GM21529 (cell line): ENCODE measurements around the gene HORMAD2.

Source experiments
- ATAC-seq: cut with Tn5 transposase; IDR thresholded peaks from one replicate; pipeline ENCODE4 v1.9.1; 2021; ENCODE audit not compliant: unreplicated experiment

HORMAD2 gene

GRCh38 chr22:30079952-30080533, at the start of gene HORMAD2:
TSS of gene HORMAD2 (plus strand) at chr22:30080464. CDS start at chr22:30093953, 13,489 bp downstream.
- no peak for ATAC-seq

GRCh38 chr22:30031328-30031727, 48.9 kb upstream of the HORMAD2 start:
- ATAC-seq, result no peak

DNA sequence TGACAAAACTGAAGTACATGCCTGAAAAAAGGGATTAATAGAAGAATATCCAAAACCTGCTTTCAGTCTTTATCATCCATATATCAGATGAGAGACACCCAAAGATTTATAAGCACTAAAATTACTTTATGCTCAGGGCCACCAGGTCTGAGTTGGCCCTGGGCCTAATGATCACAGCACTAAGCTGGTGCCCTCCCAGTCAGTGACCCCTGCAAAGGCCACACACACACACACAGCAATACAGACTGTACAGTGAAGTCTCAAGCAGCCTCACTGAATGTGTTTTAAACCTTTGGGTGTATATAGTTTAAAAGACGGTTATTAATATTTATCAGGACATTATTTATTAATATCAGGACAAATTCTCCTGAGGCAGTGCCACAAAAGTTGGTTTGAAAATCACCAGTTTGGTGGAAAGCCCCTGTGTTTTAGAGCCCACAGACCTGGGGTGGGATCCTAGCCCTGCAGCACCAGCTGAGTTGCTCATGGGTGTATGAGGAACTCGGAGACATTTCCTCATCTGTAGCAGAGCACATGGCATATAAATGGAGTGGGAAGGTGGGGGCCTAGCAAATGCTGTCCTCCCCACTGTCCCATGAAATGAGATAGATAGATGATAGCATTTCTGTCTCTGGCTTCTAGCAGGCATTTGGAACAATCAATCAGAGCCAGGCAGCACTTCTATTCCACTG, 48.4 kb upstream of the HORMAD2 start:
- no peak for ATAC-seq

DNA sequence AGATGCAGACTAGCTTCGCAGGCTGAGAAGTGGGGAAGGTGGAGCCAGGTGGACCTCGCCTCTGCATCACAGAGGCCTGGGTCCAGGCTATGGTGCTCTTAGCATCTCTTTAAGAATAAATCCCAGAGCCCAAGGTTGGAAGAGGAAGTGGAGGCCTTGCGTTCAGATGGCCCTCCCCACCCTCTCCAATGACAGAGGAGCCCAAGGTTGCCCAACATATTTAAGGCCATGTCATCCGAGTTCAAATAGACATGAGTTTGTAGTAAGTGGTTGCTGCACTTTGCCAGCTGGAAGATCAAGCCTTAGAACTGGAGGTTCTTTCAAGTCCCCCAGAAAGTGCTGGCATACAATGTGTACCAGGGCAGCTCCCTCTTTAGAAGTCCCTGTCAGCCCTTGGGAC, 47.1 kb upstream of the HORMAD2 start:
- ATAC-seq, result no peak

DNA sequence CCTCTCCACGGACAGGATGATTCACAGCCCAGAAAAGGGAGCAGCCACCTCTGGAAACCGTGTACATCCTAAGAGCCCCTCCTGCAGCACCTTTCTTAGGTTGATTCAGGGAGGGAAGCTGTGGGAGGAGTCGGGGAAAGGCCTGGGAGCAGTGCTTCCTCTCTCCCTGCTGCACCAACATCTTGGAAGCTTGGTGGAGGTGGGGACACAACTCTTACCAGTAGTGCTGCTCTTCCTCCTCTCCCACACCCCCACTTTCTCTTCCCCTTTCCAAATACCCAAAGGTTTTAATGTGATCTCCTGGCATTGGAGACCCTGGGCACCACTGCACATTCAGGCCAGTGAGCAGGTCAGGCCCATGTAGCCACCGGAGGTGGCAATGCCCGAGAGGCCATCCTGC, 46.4 kb upstream of the HORMAD2 start:
- ATAC-seq, result no peak

DNA sequence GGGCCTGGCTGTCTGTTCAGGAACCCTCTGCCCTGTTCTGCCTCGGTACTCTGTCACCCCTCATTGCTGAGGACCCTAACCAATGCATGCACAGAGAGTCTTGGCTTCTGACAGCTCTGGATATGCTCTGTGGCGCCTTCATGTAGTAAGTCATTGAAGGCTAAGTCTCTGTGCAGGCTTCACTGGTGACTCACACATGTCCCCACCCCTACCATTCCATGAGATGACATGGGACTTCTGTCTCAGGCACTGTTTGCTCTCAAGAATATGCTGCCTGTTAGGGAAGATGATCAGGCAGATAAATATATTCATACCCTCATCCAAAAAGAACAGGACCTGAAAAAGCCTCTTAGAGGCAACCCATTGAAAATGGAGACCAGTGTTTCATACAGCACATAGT, 43.6 kb upstream of the HORMAD2 start:
- no peak for ATAC-seq

- no peak for ATAC-seq
Observed at GRCh38 chr22:30038219-30038618, 42.0 kb upstream of the HORMAD2 start.

GRCh38 chr22:30040499-30041260, 39.6 kb upstream of the HORMAD2 start:
- no peak for ATAC-seq

DNA sequence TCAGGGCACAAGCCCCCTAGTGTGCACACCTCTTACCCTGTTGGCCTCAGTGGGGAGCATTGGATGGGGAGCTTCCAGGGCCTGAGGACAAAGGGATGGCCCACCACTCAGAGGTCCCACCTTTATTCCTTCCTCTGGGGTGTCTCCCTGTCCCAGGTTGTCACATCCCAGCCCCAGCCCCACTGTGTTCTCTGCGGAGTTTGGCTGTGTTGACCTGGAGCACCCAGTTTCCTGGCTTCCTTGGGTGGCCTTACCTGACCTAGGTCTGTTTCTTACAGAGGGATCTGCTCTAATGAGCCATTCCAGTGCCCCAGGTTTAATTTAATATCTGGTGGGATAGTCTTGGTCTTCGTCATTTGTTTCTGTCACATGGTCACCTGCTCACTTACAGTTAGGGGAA, 38.8 kb upstream of the HORMAD2 start:
- no peak for ATAC-seq

DNA sequence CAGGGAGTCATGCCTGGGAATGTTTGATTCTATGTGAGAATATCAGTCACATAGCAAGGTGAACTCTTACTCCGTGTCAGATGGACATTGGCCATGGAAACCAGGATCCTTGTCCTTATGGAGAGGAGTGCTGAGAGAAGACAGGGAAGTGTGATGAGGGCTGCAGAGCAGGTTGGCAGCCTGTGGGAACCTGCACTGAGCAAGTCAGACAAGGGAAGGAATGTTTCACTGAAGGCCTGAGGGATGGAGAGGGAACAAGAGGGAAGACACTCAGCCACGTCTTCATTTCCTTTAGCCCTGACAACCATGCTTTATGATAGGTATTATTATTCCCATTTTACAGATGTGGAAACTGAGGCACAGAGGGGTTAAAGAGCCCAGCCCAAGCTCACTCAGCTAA, 38.4 kb upstream of the HORMAD2 start:
- ATAC-seq, result no peak

DNA sequence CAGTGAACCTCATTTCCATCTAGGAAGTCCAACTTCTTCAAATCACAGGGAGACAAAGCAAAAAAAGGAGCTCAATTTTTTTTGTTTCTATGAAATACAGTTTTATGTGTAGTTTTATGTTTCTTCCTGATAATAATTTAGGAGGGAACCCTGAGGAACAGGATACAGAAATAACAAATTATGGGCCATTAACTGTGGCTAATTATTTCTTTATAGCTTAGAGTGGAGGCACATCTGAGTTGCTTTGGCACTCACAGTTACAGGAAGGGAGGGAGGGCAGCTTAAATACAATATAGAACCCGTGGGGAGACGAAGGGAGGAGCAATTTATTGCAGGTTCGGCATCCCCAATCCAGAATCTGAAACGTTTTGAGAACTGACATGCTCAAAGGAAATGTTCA, 37.1 kb upstream of the HORMAD2 start:
- no peak for ATAC-seq

- ATAC-seq, result no peak
Observed at GRCh38 chr22:30044369-30044768, 35.9 kb upstream of the HORMAD2 start.

DNA sequence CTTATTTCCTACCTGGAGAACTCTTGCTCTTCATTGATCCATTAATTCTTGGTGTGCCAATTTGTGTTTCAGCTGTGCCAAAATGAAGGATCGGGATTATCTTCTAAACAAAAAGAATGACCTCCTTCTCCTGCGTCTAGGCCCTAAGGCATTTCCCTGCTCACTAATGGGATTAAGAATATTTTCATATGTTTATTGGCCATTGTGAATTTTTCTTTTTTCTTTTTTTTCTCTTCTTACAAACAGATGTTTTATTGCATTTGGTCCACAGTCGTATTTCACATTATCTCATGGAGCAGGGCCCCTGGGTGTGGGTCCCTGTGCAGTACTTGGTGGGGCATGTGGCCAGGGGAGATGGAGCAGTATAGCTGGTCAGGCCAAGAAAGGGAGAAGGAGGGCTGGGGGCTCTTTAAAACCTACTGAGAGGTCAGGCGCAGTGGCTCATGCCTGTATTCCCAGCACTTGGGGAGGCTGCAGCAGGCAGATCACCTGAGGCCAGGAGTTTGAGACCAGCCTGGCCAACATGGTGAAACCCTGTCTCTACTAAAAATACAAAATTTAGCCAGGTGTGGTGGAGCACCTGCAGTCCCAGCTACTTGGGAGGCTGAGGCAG, 35.3 kb upstream of the HORMAD2 start:
- ATAC-seq, result no peak

GRCh38 chr22:30045494-30045887, 34.8 kb upstream of the HORMAD2 start:
- ATAC-seq, result no peak

DNA sequence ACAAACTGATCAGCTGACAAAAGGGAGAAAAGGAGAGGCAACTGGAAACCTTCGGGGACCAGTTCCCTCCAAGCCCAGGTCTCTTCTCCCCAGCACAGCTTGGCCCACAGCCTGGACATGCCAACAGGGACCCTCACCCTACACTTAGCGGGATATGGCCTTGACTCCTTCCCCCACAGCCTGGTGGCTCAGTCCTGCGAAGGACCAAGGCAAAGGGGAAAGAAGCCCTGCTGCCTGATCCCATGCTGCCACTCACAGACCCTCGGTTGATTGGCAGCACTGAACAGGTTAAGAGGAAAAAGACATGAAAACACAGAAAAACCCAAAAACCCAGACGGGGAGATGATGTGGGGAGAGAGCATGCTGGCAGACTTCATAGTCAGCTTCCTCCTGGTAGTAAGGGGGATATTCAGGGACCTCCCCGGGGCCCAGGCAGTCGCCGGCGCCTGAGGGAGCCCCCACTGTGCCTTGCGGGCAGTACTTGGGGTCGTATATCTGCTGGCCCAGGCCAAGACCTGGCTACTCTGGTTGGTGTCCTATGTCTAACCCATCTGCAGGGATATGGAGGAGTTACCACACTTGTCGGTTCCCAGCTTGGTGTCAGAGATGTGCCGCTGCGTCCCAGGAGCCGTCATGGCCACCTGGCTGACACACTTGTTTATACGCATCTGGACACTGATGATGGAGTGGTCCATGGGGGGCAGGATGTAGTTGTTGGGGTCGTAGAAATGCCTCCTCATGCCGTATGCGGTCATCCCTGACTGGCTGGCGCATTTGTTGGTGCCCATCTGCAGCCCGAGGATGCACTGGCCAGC, 34.2 kb upstream of the HORMAD2 start:
- ATAC-seq, result no peak

DNA sequence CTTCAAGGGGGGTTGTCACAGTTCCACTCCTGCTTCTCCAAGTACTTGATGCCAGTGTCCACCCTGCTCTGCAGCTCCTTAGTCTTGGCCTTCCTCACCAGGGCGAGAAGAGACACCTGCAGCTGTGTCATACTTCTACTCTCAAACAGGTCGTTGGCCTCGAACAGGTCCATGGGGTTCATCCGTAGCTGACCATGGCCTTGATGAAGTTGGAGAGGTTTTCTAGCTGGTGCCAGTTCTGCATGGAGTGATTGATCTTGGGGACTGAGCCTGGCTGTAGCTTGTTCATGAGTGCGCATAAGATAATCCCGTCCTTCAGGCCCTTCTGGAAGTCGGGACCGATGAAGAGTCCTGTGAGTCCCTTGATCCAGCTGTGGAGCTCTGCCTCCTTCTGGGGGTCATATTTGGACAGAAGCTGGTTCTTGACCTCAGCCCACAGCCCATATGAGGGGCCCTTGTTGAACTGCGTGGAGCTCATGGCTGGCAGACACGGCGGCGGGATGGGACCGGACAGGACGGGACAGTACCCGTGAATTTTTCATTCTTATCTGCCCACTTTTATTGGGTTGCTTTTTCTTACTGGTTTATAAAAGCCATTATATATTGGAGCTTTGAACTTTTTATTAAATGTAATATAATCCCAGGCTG, 33.4 kb upstream of the HORMAD2 start:
- no peak for ATAC-seq

DNA sequence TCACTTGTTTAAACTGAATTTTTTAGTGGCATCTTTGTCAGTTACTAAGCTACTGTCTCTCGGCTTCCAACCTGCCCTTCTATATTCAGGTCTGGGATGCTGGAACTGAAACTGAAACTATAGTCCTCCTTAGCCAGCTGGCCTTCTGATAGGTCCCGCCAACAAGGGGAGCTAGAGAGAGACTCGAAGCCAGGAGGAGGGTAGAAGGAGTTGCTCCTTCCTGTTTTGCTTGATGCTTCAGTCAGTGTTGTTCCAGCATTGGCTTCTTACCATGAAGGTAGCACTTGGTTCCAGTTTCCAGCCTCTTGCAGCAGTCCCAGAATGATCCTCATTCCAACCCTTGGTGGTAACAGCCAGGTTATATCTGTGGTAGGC, 32.9 kb upstream of the HORMAD2 start:
- ATAC-seq, result no peak

- no peak for ATAC-seq
Observed at GRCh38 chr22:30048681-30049080, 31.6 kb upstream of the HORMAD2 start.

DNA sequence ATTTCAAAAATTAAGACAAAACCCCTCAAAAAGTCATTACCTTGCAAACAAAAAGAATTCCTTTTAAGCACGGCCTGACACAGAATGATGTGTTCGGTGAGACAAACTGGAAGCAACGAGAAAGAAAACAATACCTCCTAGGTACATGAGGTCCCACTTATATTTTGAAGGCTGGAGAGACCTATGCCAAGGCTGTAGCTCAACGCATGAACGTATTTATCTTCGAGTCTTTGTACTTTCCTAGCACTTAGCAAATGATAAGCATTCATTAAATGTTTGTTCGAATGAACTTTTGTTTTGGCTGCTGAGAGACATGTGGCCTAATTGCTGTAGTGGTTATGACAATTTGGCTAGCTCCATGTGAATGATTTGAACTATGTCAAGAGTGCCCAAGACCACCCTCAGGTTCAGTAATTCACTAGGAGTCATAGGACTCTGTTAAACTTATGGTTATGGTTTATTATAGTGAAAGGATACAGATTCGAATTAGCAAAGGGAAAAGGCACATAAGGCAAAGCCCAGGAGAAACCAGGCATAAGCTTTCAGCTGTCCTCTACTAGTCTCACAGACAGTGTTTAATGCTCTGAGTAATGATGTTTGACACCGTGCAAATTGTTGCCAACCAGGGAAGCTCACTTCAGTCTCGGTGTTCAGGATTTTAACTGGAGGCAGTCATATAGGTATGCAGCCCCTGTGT, 26.0 kb upstream of the HORMAD2 start:
- no peak for ATAC-seq

DNA sequence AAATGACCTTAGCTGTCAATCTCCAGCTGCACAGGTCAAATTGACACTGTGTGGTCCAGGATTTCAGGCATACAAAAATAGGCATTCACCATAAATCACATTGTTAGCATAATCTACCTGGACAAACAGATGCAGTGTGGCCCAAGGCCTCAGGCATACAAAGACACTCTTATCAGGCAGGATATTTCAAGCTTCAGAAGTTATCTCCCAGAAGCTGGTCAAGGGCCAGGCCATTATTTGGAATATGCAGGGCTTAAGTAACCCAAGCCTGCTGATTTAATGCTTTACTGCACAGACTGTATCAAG, 25.5 kb upstream of the HORMAD2 start:
- no peak for ATAC-seq
